Measurements from ENCODE around the gene TAS2R7.

The TAS2R7 gene

DNA sequence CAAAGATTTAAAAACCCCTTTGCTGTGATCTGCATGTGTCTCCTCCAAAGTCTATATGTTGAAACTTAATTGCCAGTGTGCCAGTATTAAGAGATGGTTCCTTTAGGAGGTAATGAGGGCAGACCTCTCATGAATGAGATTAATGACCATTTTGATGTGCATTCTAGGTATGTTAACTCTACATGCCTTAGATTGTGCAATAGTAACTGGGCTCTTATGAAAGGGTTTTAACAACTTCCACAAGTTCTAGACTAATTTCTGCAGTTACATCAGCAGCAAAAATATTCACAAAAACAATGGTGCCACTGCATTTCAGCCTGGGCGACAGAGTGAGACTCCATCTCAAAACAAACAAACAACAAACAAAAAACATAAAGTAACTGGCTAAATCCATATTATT, 27.6 kb upstream of the TAS2R7 start:
- H3K27ac ChIP-seq: no peak overlapping the region
- ChIA-PET POLR2A (ENCODE audit: low non-redundant PET) (no interaction called here), CTCF (no interaction called here)
- no peak for DNase-seq (ENCODE audit: low spot score)
- TF ChIP-seq, protein P1, sequence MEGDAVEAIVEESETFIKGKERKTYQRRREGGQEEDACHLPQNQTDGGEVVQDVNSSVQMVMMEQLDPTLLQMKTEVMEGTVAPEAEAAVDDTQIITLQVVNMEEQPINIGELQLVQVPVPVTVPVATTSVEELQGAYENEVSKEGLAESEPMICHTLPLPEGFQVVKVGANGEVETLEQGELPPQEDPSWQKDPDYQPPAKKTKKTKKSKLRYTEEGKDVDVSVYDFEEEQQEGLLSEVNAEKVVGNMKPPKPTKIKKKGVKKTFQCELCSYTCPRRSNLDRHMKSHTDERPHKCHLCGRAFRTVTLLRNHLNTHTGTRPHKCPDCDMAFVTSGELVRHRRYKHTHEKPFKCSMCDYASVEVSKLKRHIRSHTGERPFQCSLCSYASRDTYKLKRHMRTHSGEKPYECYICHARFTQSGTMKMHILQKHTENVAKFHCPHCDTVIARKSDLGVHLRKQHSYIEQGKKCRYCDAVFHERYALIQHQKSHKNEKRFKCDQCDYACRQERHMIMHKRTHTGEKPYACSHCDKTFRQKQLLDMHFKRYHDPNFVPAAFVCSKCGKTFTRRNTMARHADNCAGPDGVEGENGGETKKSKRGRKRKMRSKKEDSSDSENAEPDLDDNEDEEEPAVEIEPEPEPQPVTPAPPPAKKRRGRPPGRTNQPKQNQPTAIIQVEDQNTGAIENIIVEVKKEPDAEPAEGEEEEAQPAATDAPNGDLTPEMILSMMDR (conservative IDR thresholded peaks at IDR 0.05; ENCODE audit: low read depth): no peak

DNA sequence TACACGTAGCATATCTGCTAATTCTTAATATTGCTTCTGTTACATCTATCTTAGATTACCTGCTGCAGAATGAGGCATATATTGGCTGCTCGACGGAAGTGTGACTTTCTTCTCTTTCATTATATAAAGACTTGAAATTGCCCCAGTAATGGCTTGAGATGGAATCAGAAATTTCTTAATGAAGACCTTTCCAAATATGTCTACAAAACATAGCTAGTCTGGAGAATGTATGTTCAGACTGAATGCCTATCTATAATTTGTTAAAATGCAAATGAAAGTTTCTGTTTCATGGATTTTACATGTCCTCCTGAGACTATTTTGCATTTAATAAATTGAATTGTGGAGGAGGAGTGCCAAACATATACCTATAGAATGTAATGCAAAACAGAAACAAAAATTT, 23.8 kb upstream of the TAS2R7 start, which contains the start of gene TAS2R10:
Gene TAS2R10 (minus strand): TSS at position 101 of the 400 bp plus-strand sequence. CDS start 89 bp downstream, at position 12.
- no peak within 1 kb of the TSS for H3K27ac ChIP-seq
- TF ChIP-seq, protein P1 (conservative IDR thresholded peaks at IDR 0.05; ENCODE audit: low read depth): no peak
- ChIA-PET CTCF (no interaction called here), POLR2A (ENCODE audit: low non-redundant PET) (no interaction called here)
- no peak for DNase-seq (ENCODE audit: low spot score)

DNA sequence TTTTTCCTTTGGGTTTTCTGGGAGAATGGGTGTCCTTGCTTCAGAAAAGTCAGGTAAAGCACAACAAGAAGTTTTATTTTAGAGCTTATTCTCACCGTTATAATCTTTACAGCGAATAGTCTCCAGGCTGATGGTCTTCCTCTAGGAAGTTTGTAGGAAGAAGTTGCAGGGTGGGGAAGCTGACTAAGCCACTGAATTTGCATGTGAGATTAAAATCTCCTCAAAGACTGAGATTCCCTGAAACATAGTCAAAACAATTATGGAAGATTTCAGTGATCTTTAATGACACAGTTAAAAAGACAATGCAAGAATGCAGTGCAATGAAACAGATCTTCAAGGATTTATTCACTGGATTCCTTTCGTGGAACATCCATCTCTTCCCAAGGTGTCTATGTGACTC, 22.5 kb upstream of the TAS2R7 start:
- H3K27ac ChIP-seq: no peak overlapping the region
- POLR2A ChIA-PET (ENCODE audit: low non-redundant PET): no interaction called here
- CTCF ChIA-PET: no interaction called here
- TF ChIP-seq, protein P1 (conservative IDR thresholded peaks at IDR 0.05; ENCODE audit: low read depth): no peak
- no peak for DNase-seq (ENCODE audit: low spot score)

DNA sequence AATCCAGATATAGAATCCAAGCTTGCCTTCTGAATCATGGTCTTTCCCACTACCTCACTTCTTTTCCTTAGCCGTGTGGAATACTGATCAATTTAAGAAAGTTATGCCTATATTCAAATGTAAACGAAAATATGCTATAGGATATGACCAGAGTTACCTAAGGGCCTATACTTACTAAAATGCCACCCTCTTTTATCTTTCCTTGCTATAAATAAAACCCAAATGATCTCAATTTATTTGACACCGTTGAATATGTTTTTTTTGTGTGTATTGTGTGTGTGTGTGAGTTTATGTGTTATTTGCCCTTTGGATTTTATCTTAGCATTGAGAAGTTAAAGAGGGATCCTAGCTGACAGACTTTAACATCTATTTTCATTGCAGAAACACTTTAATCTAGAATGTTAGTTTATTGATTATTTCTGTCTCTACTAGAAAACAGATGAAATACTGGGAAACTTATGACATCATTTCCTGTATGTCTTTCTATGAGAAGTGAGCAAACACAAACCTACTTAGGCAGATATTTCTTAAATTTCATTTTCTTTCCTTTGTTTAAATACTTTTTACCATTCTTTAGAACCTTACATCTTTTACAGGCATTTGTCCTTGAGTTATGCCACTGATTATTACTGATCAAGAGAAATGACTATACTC, 9.6 kb upstream of the TAS2R7 start:
- H3K27ac ChIP-seq: no peak overlapping the region
- CTCF ChIA-PET: no interaction called here
- DNase-seq (ENCODE audit: low spot score): no peak
- TF ChIP-seq, protein P1 (conservative IDR thresholded peaks at IDR 0.05; ENCODE audit: low read depth): no peak
- POLR2A ChIA-PET (ENCODE audit: low non-redundant PET): no interaction called here

DNA sequence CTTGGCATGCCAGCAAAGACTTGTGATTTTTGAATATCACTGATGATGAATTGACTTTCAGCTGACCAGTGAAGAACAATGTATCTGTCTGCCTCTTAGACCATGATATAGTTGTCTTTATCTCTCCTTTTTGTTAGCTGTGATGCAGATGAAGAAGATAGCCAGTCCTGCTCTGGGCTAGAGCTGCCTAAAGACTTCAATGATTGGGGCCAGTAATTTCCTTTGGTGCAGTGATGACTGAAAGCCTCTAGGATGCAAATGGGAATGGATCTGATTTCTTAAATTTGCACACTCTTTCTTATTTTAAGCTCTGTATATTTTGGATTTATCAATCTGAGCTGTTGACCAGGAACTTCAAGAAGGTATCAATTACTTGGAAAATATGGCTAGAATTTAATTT, 7.6 kb upstream of the TAS2R7 start, which contains the start of gene TAS2R9:
Gene TAS2R9 (minus strand): TSS at position 101 of the 400 bp plus-strand sequence. CDS start 93 bp downstream, at position 8.
- TF ChIP-seq, protein P1 (conservative IDR thresholded peaks at IDR 0.05; ENCODE audit: low read depth): no peak
- CTCF ChIA-PET: interaction anchor here (0.6 to 0.8 kb wide), 2 partner anchors 26 to 389 kb away, joined by 3 read pairs; no protein-coding TSS in a partner anchor
- POLR2A ChIA-PET (ENCODE audit: low non-redundant PET): no interaction called here
- no peak for DNase-seq (ENCODE audit: low spot score)
- no peak within 1 kb of the TSS for H3K27ac ChIP-seq

DNA sequence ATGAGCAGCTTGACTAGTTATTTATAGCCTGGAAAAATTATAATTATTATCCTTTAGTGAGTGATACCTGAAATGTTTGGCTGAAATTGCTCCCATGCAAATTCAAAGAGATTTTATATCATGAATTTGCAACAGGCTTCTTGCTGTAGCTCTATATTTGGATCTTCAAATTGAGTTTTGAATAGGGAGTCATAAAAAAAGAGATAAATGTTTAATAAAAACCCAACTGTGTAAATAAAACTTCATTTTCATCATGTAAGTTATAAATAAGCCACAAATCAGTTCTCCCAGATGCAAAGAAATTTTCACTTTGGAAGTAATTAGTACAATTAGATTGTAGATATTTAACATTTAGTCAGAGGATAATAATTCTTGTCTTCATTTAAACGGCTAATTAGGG, 4.8 kb upstream of the TAS2R7 start, which contains the start of gene TAS2R8:
Gene TAS2R8 (minus strand): TSS at position 101 of the 400 bp plus-strand sequence. CDS start 306 bp downstream, outside the sequence.
- ChIA-PET POLR2A (ENCODE audit: low non-redundant PET) (no interaction called here), CTCF (no interaction called here)
- H3K27ac ChIP-seq: no peak within 1 kb of the TSS
- TF ChIP-seq, protein P1 (conservative IDR thresholded peaks at IDR 0.05; ENCODE audit: low read depth): no peak
- no peak for DNase-seq (ENCODE audit: low spot score)
